Activated T-cell treated with anti-CD3 and anti-CD28 coated beads for 4 hours (primary cell): ENCODE data around the gene AKR1E2.

Source experiments
- DNase-seq: peaks from one replicate; pipeline ENCODE4 v3.0.0-alpha.2; 2020

AKR1E2 gene

DNA sequence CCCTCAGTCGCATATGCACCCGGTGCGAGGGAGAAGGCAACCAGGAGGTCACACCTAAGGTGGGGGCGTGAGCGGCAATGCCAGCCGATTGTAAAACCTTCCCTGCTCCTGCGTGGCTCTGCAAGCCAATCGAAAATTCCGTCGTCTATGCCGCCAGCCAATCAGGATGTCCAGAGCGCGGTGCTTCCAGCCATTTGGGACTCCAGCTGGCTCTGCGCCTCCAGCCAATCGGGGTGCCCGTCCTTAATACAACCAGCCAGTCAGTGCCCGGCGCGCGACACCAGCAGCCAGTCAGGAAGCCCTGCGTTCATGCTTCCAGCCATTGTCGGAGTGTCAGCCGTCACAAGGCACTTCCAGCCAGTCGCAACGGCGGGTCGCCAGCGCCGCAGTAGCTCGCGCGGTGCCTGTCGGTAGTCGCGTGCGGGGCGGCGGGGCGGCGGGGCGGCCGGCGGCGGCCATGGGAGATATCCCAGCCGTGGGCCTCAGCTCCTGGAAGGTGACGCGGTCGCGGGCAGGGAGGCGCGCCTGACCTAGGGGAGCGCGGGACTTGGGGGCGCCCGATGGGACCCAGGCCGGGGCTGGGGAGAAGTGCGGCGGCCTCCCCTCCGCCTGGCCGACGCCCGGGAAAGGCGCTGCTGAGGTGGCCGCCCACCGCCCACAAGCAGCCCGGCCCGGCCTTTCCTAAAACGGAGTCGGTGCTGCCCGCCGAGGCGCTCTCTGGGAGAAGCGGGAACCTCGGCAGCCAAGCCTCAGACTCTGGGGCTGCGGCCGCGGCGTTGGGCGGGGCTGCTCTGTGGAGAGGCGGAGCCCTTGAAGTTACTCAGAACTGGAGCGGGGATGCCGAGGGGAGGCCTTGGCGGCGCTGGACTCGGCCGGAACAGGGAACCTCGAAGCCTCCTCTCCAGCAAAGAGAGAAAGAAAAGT lies at the start of gene AKR1E2:
Gene AKR1E2 (plus strand): TSS at position 340 of the 924 bp plus-strand sequence. CDS start 118 bp downstream, at position 458.
- peak; percentile 60 for DNase-seq

DNA sequence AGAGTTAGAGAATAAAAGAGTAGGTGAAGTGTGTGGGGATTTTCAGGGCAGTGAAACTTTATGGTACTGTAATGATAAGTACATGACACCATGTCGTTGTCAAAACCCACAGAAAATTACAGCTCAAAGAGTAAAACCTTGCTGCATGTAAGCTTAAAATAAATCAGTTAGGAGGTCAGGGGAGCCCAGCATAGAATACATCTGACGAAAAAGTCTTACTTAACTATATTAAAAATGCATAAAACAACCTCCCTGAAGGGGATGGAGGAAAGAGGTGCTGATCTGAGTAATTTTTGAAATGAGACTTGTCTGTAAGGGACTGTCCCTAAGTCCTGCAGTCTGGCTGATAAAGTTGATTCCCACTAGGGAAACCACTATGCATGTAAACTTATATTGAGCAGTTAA lies 49.8 kb upstream of the AKR1E2 start:
- no peak for DNase-seq

DNA sequence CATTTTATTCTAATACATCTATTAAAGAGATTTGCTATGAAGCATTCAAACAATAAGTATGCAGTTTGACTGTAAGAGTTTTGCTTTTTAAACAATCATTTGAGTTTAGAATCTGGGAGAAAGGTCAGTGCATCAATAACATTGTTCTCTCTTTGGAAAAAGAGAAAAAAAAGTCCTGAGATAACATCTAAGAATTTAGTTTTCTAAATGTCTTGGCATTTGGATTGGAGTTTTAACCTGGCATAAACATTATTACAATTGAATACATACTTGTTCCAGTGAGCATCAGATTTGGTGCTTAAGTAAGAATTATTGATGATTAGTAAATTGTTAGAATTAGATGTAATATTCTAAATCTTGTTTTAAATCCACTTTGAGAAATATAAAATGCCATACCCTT lies 47.2 kb upstream of the AKR1E2 start:
- no peak for DNase-seq

GRCh38 chr10:4780091-4780490 lies 45.9 kb upstream of the AKR1E2 start:
- no peak for DNase-seq

- no peak for DNase-seq
Measured at GRCh38 chr10:4780782-4781181, 45.2 kb upstream of the AKR1E2 start.

DNA sequence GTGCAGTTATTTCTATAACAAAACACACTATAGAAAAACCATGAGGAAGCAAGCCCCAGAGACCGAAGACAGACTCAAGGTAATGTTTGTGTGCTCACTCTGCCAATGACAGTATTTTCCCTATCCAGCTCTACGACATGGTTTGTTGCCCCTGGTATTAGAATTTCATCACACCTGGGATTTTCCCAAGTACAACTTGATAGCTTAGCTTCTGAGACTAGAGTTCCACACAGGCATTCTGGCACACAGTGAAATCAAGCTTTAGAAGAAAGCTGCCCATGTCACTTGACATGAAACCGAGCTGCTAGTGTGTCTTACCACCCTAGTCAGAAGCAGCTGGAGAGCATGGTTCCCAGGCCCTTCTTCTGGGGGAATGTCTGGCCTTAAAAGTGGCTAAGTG lies 44.1 kb upstream of the AKR1E2 start:
- no peak for DNase-seq

GRCh38 chr10:4784667-4785333 lies 41.2 kb upstream of the AKR1E2 start:
- no peak for DNase-seq

DNA sequence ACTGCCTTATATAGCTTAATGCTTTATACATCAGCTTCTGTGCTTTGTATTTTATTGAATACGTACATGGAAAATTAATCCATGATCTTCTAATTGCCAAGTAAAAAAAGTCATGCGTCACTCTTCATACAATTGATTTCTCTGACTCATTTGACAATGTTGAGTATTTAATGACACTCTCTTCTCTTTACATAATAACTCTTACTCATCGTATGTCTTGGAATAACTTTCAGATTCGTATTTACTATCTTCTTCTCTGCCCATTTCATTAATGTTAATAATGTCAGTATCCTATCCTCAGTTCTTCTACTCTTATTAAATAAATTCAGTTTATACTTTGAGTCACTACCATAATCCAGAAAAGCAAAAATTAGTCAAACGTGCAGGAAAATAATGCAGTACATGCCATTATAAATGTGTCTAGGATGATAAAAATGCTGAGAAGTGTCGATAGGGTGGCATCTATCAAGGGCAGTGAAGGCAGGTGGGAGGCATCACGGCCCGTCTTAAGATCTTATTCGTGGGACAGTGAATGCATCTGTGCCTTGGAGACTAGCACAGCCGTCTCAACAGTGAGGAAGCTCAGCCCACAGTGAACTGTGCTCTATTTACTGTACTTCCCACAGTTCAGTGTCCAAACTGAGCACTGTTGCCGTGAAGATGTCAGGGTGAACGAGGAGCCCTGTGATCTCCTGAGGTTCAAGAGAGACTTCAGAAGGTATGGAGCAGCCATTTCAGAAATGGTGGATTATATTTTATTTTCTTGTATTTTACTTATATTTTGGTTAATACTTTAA lies 39.8 kb upstream of the AKR1E2 start:
- no peak for DNase-seq

GRCh38 chr10:4790045-4790444 lies 36.0 kb upstream of the AKR1E2 start:
- no peak for DNase-seq

DNA sequence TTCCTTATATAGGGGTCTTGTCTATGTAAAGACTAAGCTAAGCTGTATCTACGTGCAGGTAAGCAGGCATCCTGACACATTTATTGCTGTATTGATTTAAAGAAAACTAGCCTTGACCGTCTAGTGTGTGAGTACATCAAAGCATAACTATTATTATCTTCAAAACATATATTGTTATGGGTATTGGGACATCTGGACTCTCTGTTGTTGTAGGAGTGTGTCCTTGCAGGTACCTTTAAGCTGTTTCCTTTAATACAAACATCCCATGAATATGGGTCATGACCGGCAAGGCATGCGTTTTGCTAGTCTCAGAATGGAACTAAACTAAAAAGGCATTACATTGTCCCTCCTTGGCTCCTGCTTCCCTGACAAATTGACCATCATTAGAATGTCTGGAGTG lies 35.1 kb upstream of the AKR1E2 start:
- DNase-seq, result no peak

DNA sequence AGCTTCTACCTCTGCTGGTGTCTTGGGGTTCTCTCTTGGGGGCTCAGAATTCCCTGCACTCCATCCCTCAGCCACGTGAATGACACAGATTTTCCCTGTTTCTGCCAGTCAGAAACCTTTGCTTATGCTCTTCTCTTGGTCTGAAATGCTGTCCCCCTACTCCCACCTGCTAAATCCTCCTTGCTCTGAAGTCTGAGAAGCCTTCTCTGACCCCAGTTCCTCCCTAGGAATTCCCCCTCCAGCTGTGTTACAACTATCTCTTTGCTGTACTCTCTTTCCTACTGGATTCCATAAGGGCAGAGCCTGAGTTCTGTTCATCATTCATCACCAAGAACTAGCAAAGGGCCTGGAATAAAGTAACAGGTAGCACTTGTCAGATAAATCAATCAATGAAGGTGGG lies 33.6 kb upstream of the AKR1E2 start:
- no peak for DNase-seq

- DNase-seq, result no peak
Measured at GRCh38 chr10:4801405-4801804, 24.6 kb upstream of the AKR1E2 start.

- no peak for DNase-seq
Measured at GRCh38 chr10:4802711-4803487, 23.1 kb upstream of the AKR1E2 start.

- no peak for DNase-seq
Measured at GRCh38 chr10:4803822-4804221, 22.2 kb upstream of the AKR1E2 start.

DNA sequence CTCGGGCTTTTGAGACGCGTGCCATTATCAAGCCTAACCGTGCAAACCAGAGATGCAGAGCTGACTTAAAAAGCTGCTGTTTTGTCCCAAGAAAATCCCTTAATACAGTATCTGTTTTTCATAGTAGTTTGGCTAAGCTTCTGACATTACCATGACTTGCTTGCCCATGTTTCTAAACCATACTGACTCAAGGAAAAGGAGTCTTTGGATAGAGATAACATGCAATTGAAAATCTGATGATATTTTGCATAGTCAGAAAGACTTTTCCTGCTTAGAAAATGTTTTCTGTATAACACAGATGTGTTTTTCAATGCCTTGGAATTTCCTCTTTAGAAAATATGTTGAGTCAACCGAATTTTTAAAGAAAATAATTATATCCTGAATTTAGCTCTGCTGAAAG lies 21.5 kb upstream of the AKR1E2 start:
- DNase-seq, result no peak

DNA sequence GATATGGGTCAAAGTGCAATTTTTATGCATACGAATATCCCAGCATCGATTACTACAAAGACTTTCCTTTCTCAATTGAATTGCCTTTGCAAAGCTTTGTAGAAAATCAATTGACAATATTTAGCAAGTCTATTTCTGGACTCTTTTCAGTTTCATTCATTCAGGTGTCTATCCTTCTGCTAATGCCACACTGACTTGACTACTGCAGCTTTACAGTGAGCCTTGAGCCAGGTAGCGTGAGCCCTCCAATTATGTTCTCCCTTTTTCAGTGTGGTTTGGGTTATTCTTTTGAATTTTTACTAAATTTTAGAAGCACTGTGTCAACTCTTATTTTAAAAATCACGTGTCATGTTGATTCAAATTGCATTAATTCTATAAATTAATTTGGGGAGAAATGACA lies 19.5 kb upstream of the AKR1E2 start:
- no peak for DNase-seq

DNA sequence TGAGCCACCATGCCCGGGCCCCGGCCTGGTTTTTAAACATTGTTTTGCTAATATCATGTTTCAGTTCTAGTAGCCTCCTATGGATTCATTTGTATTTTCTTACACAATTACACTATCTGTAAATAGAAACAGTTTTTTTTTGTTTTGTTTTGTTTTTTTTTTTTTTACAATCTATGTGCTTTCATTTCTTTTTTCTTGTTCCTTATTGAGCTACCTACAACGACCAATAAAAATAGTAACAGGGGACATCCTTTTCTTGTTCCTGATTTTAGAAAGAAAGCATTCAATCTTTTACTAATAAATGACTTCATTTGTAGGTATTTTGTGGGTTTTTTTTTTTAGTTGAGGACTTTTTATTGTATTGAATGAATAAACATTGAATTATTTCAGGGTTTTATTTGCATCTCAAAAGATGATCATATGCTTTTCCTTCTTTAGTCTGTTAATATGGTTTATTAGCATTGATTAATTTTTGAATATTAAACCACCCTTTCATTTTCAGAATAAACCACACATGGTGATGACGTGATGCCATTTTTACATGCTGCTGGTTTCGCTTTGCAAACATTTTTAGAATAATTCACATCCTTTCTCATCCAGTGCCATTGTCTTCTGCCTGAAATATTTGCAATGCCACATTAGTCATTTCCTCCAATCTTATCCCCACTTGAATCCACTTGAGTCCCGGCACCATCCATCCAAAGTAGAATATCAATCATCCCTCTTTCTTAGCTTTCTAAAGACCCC lies 18.1 kb upstream of the AKR1E2 start:
- no peak for DNase-seq

DNA sequence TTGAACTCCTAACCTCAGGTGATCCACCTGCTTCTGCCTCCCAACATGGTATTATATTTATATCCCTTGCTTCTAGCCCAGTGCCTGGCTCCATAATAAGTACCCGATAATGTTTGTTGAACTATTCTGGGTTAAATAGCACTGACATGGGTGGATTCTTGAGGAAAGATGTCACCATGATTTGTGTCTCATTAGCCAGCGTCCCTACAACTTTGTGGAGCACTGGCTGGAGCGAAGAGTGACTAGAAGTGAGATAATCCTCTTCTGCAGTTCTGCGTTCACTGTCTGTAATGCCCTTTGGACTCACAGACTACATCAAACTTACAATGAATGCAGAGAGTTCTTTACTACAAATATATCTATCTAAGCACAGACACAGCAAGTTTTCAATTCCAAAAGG lies 16.9 kb upstream of the AKR1E2 start:
- no peak for DNase-seq

DNA sequence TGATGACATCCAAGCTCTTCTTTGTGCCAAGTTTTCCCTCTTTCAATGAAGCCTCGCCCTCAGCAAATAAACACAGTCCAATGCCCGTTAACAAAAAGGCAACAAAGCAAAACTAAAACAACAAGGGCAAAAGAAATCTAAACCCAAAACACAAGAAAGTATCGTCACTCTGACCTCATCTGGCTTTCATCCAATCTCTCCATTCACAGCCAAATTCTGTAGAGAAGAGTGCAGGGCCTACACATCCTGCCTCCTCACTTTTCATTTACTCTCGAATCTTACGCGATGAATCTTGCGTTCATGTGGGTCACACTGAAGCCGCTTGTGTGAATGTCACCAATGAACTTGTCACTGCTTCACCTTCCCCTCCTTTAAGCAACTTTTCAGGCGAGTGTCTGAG lies 15.9 kb upstream of the AKR1E2 start:
- DNase-seq, result no peak

- no peak for DNase-seq
Measured at GRCh38 chr10:4812046-4812445, 14.0 kb upstream of the AKR1E2 start.

GRCh38 chr10:4813023-4813422 lies 13.0 kb upstream of the AKR1E2 start:
- DNase-seq, result no peak

DNA sequence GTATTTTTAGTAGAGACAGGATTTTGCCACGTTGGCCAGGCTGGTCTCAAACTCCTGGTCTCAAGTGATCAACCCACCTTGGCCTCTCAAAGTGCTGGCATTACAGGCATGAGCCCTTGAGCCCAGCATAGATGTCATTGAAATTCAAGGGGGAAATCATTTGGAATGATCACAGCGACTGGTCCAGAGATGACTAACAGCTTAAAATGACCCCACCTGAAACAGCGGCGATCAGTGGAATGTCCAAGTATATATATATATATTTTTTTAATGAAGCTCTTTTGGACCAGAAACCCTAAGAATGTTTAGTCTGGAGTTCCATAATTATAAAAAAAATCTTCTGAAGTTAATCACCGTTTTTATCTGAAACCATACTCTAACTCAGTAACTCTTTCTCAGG lies 12.5 kb upstream of the AKR1E2 start:
- DNase-seq, result no peak
